Right lobe of liver (tissue), 4 donors: ENCODE measurements around the gene OR8H2.
"Not testable (repeated sequence)": the region's sequence is repeated elsewhere in the genome, so short reads cannot be mapped to it uniquely, and the experiment has no call there.

Experiments
- POLR2A ChIP-seq: fragments of 450-650 bp; IDR thresholded peaks from one replicate; pipeline ENCODE4 v1.6.1; 2017; ENCODE audit warnings: antibody characterized with exemption, mild to moderate bottlenecking
- TF ChIP-seq, protein P1 (sequence below), 4 donors: fragments of 200-600 bp in 3 of 4; fragments of 450-650 bp in 1 of 4; IDR thresholded peaks; one replicate each; pipeline versions ENCODE4 v1.5.1 to v1.8.0; 2016 to 2022; ENCODE audit warnings: antibody characterized with exemption in 4 of 4, mild to moderate bottlenecking in 2 of 4
- donor health status: DM: no; HTN: no; CAD: no.
- donor health status: DM: no; HTN: no; CAD: no.
- donor health status: DM: no; HTN: yes; CAD: no.

DNA sequence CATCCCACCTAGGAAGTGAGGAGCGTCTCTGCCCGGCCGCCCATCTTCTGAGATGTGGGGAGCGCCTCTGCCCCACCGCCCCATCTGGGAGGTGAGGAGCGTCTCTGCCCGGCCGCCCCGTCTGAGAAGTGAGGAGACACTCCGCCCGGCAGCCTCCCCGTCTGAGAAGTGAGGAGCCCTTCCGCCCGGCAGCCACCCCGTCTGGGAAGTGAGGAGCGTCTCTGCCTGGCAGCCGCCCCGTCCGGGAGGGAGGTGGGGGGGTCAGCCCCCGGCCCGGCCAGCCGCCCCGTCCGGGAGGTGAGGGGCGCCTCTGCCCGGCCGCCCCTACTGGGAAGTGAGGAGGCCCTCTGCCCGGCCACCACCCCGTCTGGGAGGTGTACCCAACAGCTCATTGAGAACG lies 40.2 kb downstream of the OR8H2 start:
- not testable (repeated sequence) for TF ChIP-seq POLR2A
- TF ChIP-seq, protein P1, sequence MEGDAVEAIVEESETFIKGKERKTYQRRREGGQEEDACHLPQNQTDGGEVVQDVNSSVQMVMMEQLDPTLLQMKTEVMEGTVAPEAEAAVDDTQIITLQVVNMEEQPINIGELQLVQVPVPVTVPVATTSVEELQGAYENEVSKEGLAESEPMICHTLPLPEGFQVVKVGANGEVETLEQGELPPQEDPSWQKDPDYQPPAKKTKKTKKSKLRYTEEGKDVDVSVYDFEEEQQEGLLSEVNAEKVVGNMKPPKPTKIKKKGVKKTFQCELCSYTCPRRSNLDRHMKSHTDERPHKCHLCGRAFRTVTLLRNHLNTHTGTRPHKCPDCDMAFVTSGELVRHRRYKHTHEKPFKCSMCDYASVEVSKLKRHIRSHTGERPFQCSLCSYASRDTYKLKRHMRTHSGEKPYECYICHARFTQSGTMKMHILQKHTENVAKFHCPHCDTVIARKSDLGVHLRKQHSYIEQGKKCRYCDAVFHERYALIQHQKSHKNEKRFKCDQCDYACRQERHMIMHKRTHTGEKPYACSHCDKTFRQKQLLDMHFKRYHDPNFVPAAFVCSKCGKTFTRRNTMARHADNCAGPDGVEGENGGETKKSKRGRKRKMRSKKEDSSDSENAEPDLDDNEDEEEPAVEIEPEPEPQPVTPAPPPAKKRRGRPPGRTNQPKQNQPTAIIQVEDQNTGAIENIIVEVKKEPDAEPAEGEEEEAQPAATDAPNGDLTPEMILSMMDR (IDR thresholded peaks at IDR 0.05), result not testable (repeated sequence)
